Measurements from ENCODE around the gene TMTC1.

GRCh38 chr12:29574500-29574899, 209.2 kb downstream of the TMTC1 start:
- TF ChIP-seq REST (IDR thresholded peaks at IDR 0.05; ENCODE audit: insufficient read depth in 1 of 2, low read depth in 2 of 2, low read length in 2 of 2): no peak
- TF ChIP-seq POLR2AphosphoS5 (IDR thresholded peaks at IDR 0.05; ENCODE audit: low read depth, low read length): no peak
- TF ChIP-seq SIN3A (IDR thresholded peaks at IDR 0.05; ENCODE audit: borderline replicate concordance, insufficient read depth, low read length): no peak
- no peak for TF ChIP-seq TAF1 (IDR thresholded peaks at IDR 0.05; ENCODE audit: borderline replicate concordance, insufficient read depth, low read length)
- TF ChIP-seq FOXP2 (optimal IDR thresholded peaks at IDR 0.05; ENCODE audit: borderline replicate concordance, extremely low read depth, extremely low read length, insufficient read depth): no peak
